NCI-H460 (cell line): ENCODE results near the gene EP400. TPM values are rescaled to one million over a fixed set of nuclear protein-coding genes. Genes with fewer than 3 reads are reported as not detected.
"Not testable (repeated sequence)": the region's sequence is repeated elsewhere in the genome, so short reads cannot be mapped to it uniquely, and the experiment has no call there.

ENCODE experiments used
- DNase-seq: peaks from one replicate; pipeline ENCODE4 v3.0.0-alpha.2; 2016; ENCODE audit warnings: low read depth; ENCODE audit errors: extremely low read depth
- total RNA-seq: library from RNA; depleted of rRNA; stranded (reverse); fragments of >200 nt; shearing (Covaris generic); gene quantifications from 2 replicates; pipeline ENCODE4 v1.2.3, GENCODE V29; 2014

Gene EP400
- total RNA-seq, 1 experiment from 2014 or later: 12.5 TPM

- DNase-seq: no peak
Observed at GRCh38 chr12:132040906-132041606, 91.3 kb downstream of the EP400 start.

- no peak for DNase-seq
Observed at GRCh38 chr12:132043216-132043615, 93.5 kb downstream of the EP400 start.

GRCh38 chr12:132043770-132044467 lies 94.2 kb downstream of the EP400 start:
- no peak for DNase-seq

- no peak for DNase-seq
Observed at GRCh38 chr12:132044661-132045412, 95.1 kb downstream of the EP400 start.

- DNase-seq: no peak
Observed at GRCh38 chr12:132045751-132046150, 96.0 kb downstream of the EP400 start.

GRCh38 chr12:132046561-132046960 lies 96.8 kb downstream of the EP400 start:
- DNase-seq: no peak

GRCh38 chr12:132047630-132048029 lies 97.9 kb downstream of the EP400 start:
- DNase-seq: not testable (repeated sequence)

GRCh38 chr12:132049442-132049841 lies 99.7 kb downstream of the EP400 start:
- no peak for DNase-seq

- no peak for DNase-seq
Observed at GRCh38 chr12:132049876-132050275, 100.1 kb downstream of the EP400 start.

GRCh38 chr12:132051718-132052117 lies 102.0 kb downstream of the EP400 start:
- DNase-seq: peak; percentile 21

GRCh38 chr12:132052196-132052932 lies 102.6 kb downstream of the EP400 start:
- no peak for DNase-seq

- DNase-seq: no peak
Observed at GRCh38 chr12:132053338-132054330, 103.9 kb downstream of the EP400 start.

- no peak for DNase-seq
Observed at GRCh38 chr12:132054983-132055382, 105.2 kb downstream of the EP400 start.

- DNase-seq: no peak
Observed at GRCh38 chr12:132055535-132056096, 105.9 kb downstream of the EP400 start.

- DNase-seq: no peak
Observed at GRCh38 chr12:132056320-132056719, 106.6 kb downstream of the EP400 start.

- DNase-seq: no peak
Observed at GRCh38 chr12:132056951-132057350, 107.2 kb downstream of the EP400 start.

- no peak for DNase-seq
Observed at GRCh38 chr12:132057691-132058090, 107.9 kb downstream of the EP400 start.

GRCh38 chr12:132061197-132061596 lies 111.5 kb downstream of the EP400 start:
- no peak for DNase-seq
